T-cell (primary cell): Measurements from ENCODE around the gene TMEM87B. TPM values are rescaled to one million over a fixed set of nuclear protein-coding genes. Genes with fewer than 3 reads are reported as not detected.

Experiments used
- ATAC-seq, 4 experiments: fragments of 200-7000 bp in 3 of 4; fragments of 150-1000 bp in 1 of 4; cut with Tn5 transposase; replicated peaks in 1 of 4; 1 replicate in 3 of 4; 2 replicates in 1 of 4; pipeline ENCODE4 v1.10.0; 2021; ENCODE audit warnings: moderate library complexity in 3 of 4, mild to moderate bottlenecking in 2 of 4, moderate number of reproducible peaks in 1 of 4
- CTCF ChIA-PET, 2 donors: fragments of 300-600 bp; sonication (Branson Sonifier 250); formaldehyde crosslinking; loops; one replicate each; lab custom pipeline; 2022; ENCODE audit warnings: antibody characterized with exemption in 2 of 2; lab: Charles Lee
- POLR2A ChIA-PET, 2 donors: fragments of 300-600 bp; sonication (Branson Sonifier 250); formaldehyde crosslinking; loops; one replicate each; lab custom pipeline; 2022; ENCODE audit warnings: antibody characterized with exemption in 2 of 2; lab: Charles Lee
- DNase-seq, 35 experiments: peaks; one replicate each; pipeline versions ENCODE4 v3.0.0 to v3.0.0-alpha.2; 2013 to 2023
- H3K27ac ChIP-seq: one replicate; pipeline ENCODE4 v1.5.1; 2013; ENCODE audit warnings: low read length
- H3K27me3 ChIP-seq, 2 experiments: replicated peaks in 1 of 2; 1 replicate in 1 of 2; 2 replicates in 1 of 2; pipeline versions ENCODE4 v1.6.1 to v1.7.0; 2013; ENCODE audit warnings: low read length in 1 of 2, mixed read lengths in 1 of 2; ENCODE audit not compliant: control insufficient read depth in 2 of 2, insufficient read depth in 2 of 2; ENCODE audit errors: extremely low read depth in 1 of 2
- H3K36me3 ChIP-seq, 2 donors: 1 replicate in 1 of 2; 2 replicates in 1 of 2; pipeline versions ENCODE4 v1.6.1 to v1.7.0; 2013; ENCODE audit warnings: low read length in 1 of 2; ENCODE audit not compliant: control insufficient read depth in 2 of 2, insufficient read depth in 1 of 2; ENCODE audit errors: extremely low read depth in 1 of 2
- H3K4me1 ChIP-seq, 2 experiments: 1 replicate in 1 of 2; 2 replicates in 1 of 2; pipeline versions ENCODE4 v1.6.1 to v1.7.0; 2013; ENCODE audit warnings: low read length in 2 of 2, mixed read lengths in 1 of 2; ENCODE audit not compliant: insufficient read depth in 2 of 2, control insufficient read depth in 1 of 2; ENCODE audit errors: extremely low read depth in 1 of 2
- H3K4me3 ChIP-seq, 2 donors: 1 replicate in 1 of 2; 2 replicates in 1 of 2; pipeline versions ENCODE4 v1.5.1 to v1.7.0; 2013; ENCODE audit warnings: mild to moderate bottlenecking in 2 of 2, low read length in 1 of 2, moderate library complexity in 1 of 2; ENCODE audit not compliant: control insufficient read depth in 1 of 2; ENCODE audit errors: extremely low read depth in 1 of 2
- H3K9me3 ChIP-seq: 2 replicates; pipeline ENCODE4 v1.7.0; 2013
- H3K27ac Mint-ChIP-seq, 2 donors: one replicate each; pipeline ENCODE4 v1.8.0; 2020 to 2021; ENCODE audit warnings: mild to moderate bottlenecking in 2 of 2, mixed read lengths in 2 of 2
- H3K27me3 Mint-ChIP-seq, 2 donors: one replicate each; pipeline ENCODE4 v1.8.0; 2021 to 2022; ENCODE audit warnings: mixed read lengths in 2 of 2
- H3K36me3 Mint-ChIP-seq: one replicate; pipeline ENCODE4 v1.8.0; 2021; ENCODE audit warnings: mixed read lengths
- H3K4me1 Mint-ChIP-seq, 3 donors: one replicate each; pipeline ENCODE4 v1.8.0; 2020 to 2022; ENCODE audit warnings: mixed read lengths in 3 of 3, mild to moderate bottlenecking in 1 of 3
- H3K4me3 Mint-ChIP-seq, 3 donors: one replicate each; pipeline ENCODE4 v1.8.0; 2020 to 2022; ENCODE audit warnings: mild to moderate bottlenecking in 3 of 3, mixed read lengths in 3 of 3, moderate library complexity in 3 of 3
- H3K9me3 Mint-ChIP-seq, 3 donors: one replicate each; pipeline ENCODE4 v1.8.0; 2020 to 2022; ENCODE audit warnings: mixed read lengths in 3 of 3
- WGBS: methylation state at CpG from one replicate; pipeline ENCODE4 v1.1.5; 2013; ENCODE audit warnings: missing lambda C conversion rate; ENCODE audit not compliant: insufficient coverage; 5-methylcytosine and 5-hydroxymethylcytosine counted together
- total RNA-seq, 35 experiments: library from RNA in 6 of 35; stranded (reverse) in 6 of 35; fragments of 120-200 nt in 1 of 35; gene quantifications; one replicate each; pipeline versions ENCODE4 v1.2.1 to v1.2.4 and lab custom pipeline; 2013 to 2026

The TMEM87B gene, protein sequence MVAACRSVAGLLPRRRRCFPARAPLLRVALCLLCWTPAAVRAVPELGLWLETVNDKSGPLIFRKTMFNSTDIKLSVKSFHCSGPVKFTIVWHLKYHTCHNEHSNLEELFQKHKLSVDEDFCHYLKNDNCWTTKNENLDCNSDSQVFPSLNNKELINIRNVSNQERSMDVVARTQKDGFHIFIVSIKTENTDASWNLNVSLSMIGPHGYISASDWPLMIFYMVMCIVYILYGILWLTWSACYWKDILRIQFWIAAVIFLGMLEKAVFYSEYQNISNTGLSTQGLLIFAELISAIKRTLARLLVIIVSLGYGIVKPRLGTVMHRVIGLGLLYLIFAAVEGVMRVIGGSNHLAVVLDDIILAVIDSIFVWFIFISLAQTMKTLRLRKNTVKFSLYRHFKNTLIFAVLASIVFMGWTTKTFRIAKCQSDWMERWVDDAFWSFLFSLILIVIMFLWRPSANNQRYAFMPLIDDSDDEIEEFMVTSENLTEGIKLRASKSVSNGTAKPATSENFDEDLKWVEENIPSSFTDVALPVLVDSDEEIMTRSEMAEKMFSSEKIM
- total RNA-seq (10 to 100 TPM; 16.8 to 22.7 (median 19.3) TPM), total RNA-seq (lab: John Stamatoyannopoulos, UW) (29.4 to 82.5 (median 47.5) reads per million in 29 experiments)
- 31.9 TPM for total RNA-seq (2013)

- Mint-ChIP-seq H3K4me3 (peak within 1 kb of the TSS; percentile 80 to 93 (median 92)), H3K9me3 (no peaks in the 10 kb centered on the region), H3K4me1 (peaks cover 45 to 47% (median 45%) of the 10 kb centered on the region in 3 donors), H3K27ac (peak within 1 kb of the TSS; percentile 95 to 99), H3K36me3 (peaks cover 14% of the 10 kb centered on the region), H3K27me3 (no peaks in the 10 kb centered on the region)
- H3K9me3 ChIP-seq: no peaks in the 10 kb centered on the region
- ChIA-PET POLR2A (interaction anchor here (0.5 to 0.9 kb wide), 5 partner anchors 177 to 434 kb away, joined by 3 to 12 read pairs (median 4); partner anchors contain the start of gene ZC3H8 (in 1 of the 2)), CTCF (interaction anchor here (0.5 to 1.4 kb wide), 5 partner anchors 43 to 1211 kb away, joined by 3 to 4 read pairs (median 3); no protein-coding TSS in a partner anchor)
- H3K27me3 ChIP-seq: no peaks in the 10 kb centered on the region
- peak; percentile 92 to 98 (median 97) for DNase-seq
- peak; percentile 72 to 77 (median 74) for ATAC-seq
- H3K4me3 ChIP-seq: peak within 1 kb of the TSS; percentile 83 to 87
- H3K27ac ChIP-seq: peak within 1 kb of the TSS; percentile 80
- peaks cover 12 to 29% of the 10 kb centered on the region in 2 experiments for H3K4me1 ChIP-seq
- under 1% methylated on average over 72 of the region's 90 CpGs for WGBS
- H3K36me3 ChIP-seq: no peaks in the 10 kb centered on the region
Measured at GRCh38 chr2:112054847-112055729, at the start of gene TMEM87B. Gene TMEM87B, plus strand, starts transcription at chr2:112055269. Its CDS starts 323 bp downstream, at chr2:112055592.

DNA sequence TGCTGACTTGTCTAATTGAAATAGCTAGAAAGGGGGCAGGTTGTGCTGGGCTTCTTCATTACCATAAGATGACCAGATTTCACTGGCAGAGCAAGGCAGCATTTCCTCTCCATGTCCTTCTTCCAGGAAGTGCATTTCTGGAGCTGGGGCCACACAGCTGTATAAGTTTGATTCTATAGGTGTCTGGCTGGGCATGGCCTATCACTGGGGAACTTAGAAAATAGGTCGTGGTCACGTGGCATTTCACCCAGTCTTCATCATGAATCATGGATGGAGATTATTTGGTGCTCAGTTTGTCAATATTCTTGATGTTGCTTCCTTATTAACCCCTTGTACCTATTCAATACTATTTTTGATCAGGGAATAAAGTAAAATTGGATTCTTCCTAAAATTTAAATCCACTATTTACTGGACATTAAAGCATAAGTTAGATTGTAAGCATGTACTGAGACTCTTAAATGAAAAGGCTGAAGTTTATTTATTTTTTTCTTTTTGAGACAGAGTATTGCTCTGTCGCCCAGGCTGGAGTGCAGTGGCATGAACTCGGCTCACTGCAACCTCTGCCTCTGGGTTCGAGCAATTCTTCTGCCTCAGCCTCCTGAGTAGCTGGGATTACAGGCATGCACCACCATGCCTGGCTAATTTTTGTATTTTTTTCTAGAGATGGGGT, 49.5 kb upstream of the TMEM87B start:
- H3K27me3 ChIP-seq: peaks cover 0 to under 1% of the 10 kb centered on the region in 2 experiments
- Mint-ChIP-seq H3K36me3 (no peaks in the 10 kb centered on the region), H3K9me3 (no peaks in the 10 kb centered on the region), H3K27ac (no peak overlapping the region), H3K27me3 (no peaks in the 10 kb centered on the region), H3K4me1 (peaks cover 0 to 8% (median 2%) of the 10 kb centered on the region in 3 donors), H3K4me3 (no peak overlapping the region)
- POLR2A ChIA-PET: no interaction called here
- no peak overlapping the region for H3K27ac ChIP-seq
- DNase-seq: no peak
- CTCF ChIA-PET: no interaction called here
- H3K36me3 ChIP-seq: no peaks in the 10 kb centered on the region
- no peaks in the 10 kb centered on the region for H3K4me1 ChIP-seq
- ATAC-seq: no peak
- WGBS: 78% methylated on average over 3 of the region's 5 CpGs
- no peaks in the 10 kb centered on the region for H3K9me3 ChIP-seq
- no peak overlapping the region for H3K4me3 ChIP-seq

- H3K4me1 ChIP-seq: no peaks in the 10 kb centered on the region
Measured at GRCh38 chr2:112006076-112006410, 49.0 kb upstream of the TMEM87B start.

GRCh38 chr2:112007493-112007892, 47.6 kb upstream of the TMEM87B start:
- Mint-ChIP-seq H3K36me3 (no peaks in the 10 kb centered on the region), H3K27me3 (peaks cover 0 to 4% of the 10 kb centered on the region in 2 donors), H3K4me3 (no peak overlapping the region), H3K4me1 (no peaks in the 10 kb centered on the region), H3K9me3 (no peaks in the 10 kb centered on the region), H3K27ac (no peak overlapping the region)
- ChIA-PET POLR2A (no interaction called here), CTCF (no interaction called here)
- H3K4me3 ChIP-seq: no peak overlapping the region
- no peak for ATAC-seq
- no peak overlapping the region for H3K27ac ChIP-seq
- H3K9me3 ChIP-seq: no peaks in the 10 kb centered on the region
- no CpG with 5 or more reads among the region's 2 CpGs for WGBS
- no peaks in the 10 kb centered on the region for H3K4me1 ChIP-seq
- peaks cover 0 to 2% of the 10 kb centered on the region in 2 experiments for H3K27me3 ChIP-seq
- H3K36me3 ChIP-seq: no peaks in the 10 kb centered on the region
- no peak for DNase-seq

More at GRCh38 chr2:112006076-112006410, 49.0 kb upstream of the TMEM87B start:
- H3K27ac ChIP-seq: no peak overlapping the region
- H3K4me3 ChIP-seq: no peak overlapping the region
- 60% methylated on average over 2 of the region's 4 CpGs for WGBS
- H3K9me3 Mint-ChIP-seq: no peaks in the 10 kb centered on the region
- H3K27me3 ChIP-seq: peaks cover 0 to 2% of the 10 kb centered on the region in 2 experiments
- CTCF ChIA-PET: no interaction called here
- no peaks in the 10 kb centered on the region for H3K27me3 Mint-ChIP-seq
- POLR2A ChIA-PET: no interaction called here
- DNase-seq (no peak), ATAC-seq (no peak)
- H3K4me3 Mint-ChIP-seq: no peak overlapping the region
- peaks cover 0 to 5% (median 1%) of the 10 kb centered on the region in 3 donors for H3K4me1 Mint-ChIP-seq
- no peaks in the 10 kb centered on the region for H3K9me3 ChIP-seq
- no peaks in the 10 kb centered on the region for H3K36me3 ChIP-seq
- no peak overlapping the region for H3K27ac Mint-ChIP-seq
- no peaks in the 10 kb centered on the region for H3K36me3 Mint-ChIP-seq

DNA sequence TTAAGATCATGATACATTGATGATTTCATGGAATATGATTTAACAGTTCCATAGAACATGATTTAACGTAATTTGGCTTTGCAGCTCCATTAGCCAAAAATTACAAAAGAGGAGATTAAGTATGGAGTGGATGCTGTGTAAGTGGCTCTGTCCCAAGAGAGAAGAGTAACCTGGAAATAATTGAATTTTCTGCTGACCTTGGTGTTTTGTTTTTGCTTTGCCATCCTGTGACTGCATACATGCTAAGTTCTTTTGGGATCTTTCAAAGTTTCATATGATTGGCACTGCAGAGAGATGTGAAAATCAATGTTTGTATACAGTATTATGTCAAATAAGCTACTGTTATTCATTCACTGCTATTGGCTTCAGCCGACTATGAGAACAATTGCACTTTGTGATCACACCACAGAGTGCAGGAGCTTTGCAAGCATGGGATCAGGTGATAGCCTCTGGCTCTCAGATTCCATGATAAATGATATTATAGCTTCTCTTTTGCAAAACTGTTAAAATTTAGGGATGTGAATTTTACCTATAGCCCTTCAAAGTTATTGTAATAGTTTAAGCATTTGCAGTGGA, 46.1 kb upstream of the TMEM87B start:
- no peak overlapping the region for H3K27ac ChIP-seq
- ChIA-PET CTCF (no interaction called here), POLR2A (no interaction called here)
- H3K36me3 ChIP-seq: no peaks in the 10 kb centered on the region
- no peaks in the 10 kb centered on the region for H3K4me1 ChIP-seq
- Mint-ChIP-seq H3K27ac (no peak overlapping the region), H3K4me3 (no peak overlapping the region), H3K4me1 (no peaks in the 10 kb centered on the region), H3K27me3 (peaks cover 0 to 4% of the 10 kb centered on the region in 2 donors), H3K9me3 (no peaks in the 10 kb centered on the region), H3K36me3 (no peaks in the 10 kb centered on the region)
- ATAC-seq (no peak), DNase-seq (no peak)
- H3K27me3 ChIP-seq: peaks cover 0 to 4% of the 10 kb centered on the region in 2 experiments
- WGBS: 78% methylated on average over 2 of the region's 2 CpGs
- H3K4me3 ChIP-seq: no peak overlapping the region
- H3K9me3 ChIP-seq: no peaks in the 10 kb centered on the region
